KMS-11 (cell line): ENCODE data around the gene CXorf58.

Experiments
- H2AFZ ChIP-seq: fragments of 200-600 bp; sonication (generic); 2 replicates; pipeline ENCODE4 v1.6.1; 2016; ENCODE audit warnings: antibody characterized with exemption, mixed run types, low read depth
- H3K27ac ChIP-seq: fragments of 200-600 bp; sonication (generic); 2 replicates; pipeline ENCODE4 v1.6.1; 2016; ENCODE audit warnings: mild to moderate bottlenecking, mixed run types
- H3K27me3 ChIP-seq: fragments of 200-600 bp; sonication (generic); 2 replicates; pipeline ENCODE4 v1.6.1; 2017; ENCODE audit warnings: mild to moderate bottlenecking, low read depth, mixed run types, moderate library complexity; ENCODE audit not compliant: insufficient read depth
- H3K36me3 ChIP-seq: fragments of 200-600 bp; sonication (generic); 2 replicates; pipeline ENCODE4 v1.6.1; 2017; ENCODE audit warnings: mild to moderate bottlenecking, mixed run types; ENCODE audit not compliant: insufficient read depth
- H3K4me1 ChIP-seq: fragments of 200-600 bp; sonication (generic); 2 replicates; pipeline ENCODE4 v1.6.1; 2016; ENCODE audit warnings: mild to moderate bottlenecking, low read depth, mixed run types; ENCODE audit not compliant: poor library complexity, severe bottlenecking
- H3K4me2 ChIP-seq: fragments of 200-600 bp; sonication (generic); 2 replicates; pipeline ENCODE4 v1.7.0; 2016; ENCODE audit warnings: mild to moderate bottlenecking, mixed run types
- H3K4me3 ChIP-seq: fragments of 200-600 bp; sonication (generic); IDR thresholded peaks from 2 replicates; pipeline ENCODE4 v1.6.1; 2017; ENCODE audit warnings: low read depth, low read length, mixed read lengths; ENCODE audit not compliant: insufficient read depth
- H3K79me2 ChIP-seq: fragments of 200-600 bp; sonication (generic); 2 replicates; pipeline ENCODE4 v1.6.1; 2016; ENCODE audit warnings: low read depth, mixed run types; ENCODE audit not compliant: insufficient read depth
- H3K9ac ChIP-seq: fragments of 200-600 bp; sonication (generic); 2 replicates; pipeline ENCODE4 v1.6.1; 2016; ENCODE audit warnings: mild to moderate bottlenecking, mixed run types
- H4K20me1 ChIP-seq: fragments of 200-600 bp; sonication (generic); 2 replicates; pipeline ENCODE4 v1.6.1; 2016; ENCODE audit warnings: mild to moderate bottlenecking, mixed run types; ENCODE audit not compliant: insufficient read depth
- CTCF ChIP-seq: fragments of 200-600 bp; sonication (generic); conservative IDR thresholded peaks from 2 replicates; pipeline ENCODE4 v1.6.1; 2017; ENCODE audit warnings: low read depth, mild to moderate bottlenecking, antibody characterized with exemption, low read length, moderate library complexity, mixed read lengths

CXorf58 gene

GRCh38 chrX:23884427-23885024, 23.3 kb upstream of the CXorf58 start:
- Histone ChIP-seq H3K36me3 (no peaks in the 10 kb centered on the region), H3K4me1 (no peaks in the 10 kb centered on the region), H3K4me2 (no peak overlapping the region), H3K27ac (no peak overlapping the region), H3K27me3 (no peaks in the 10 kb centered on the region), H2AFZ (no peak overlapping the region), H4K20me1 (no peaks in the 10 kb centered on the region), H3K9ac (no peak overlapping the region), H3K4me3 (no peak overlapping the region), H3K79me2 (no peaks in the 10 kb centered on the region)
- no peak for TF ChIP-seq CTCF

GRCh38 chrX:23885803-23886202, 22.0 kb upstream of the CXorf58 start:
- no peaks in the 10 kb centered on the region for H3K36me3 ChIP-seq
- no peak overlapping the region for H3K4me3 ChIP-seq
- no peaks in the 10 kb centered on the region for H3K79me2 ChIP-seq
- H3K27me3 ChIP-seq, result no peaks in the 10 kb centered on the region
- no peaks in the 10 kb centered on the region for H3K4me1 ChIP-seq
- no peak for TF ChIP-seq CTCF
- H2AFZ ChIP-seq, result no peak overlapping the region
- H4K20me1 ChIP-seq, result no peaks in the 10 kb centered on the region
- H3K27ac ChIP-seq, result no peak overlapping the region
- H3K9ac ChIP-seq, result no peak overlapping the region
- no peak overlapping the region for H3K4me2 ChIP-seq

- no peak overlapping the region for H3K27ac ChIP-seq
- H3K79me2 ChIP-seq, result no peaks in the 10 kb centered on the region
- no peaks in the 10 kb centered on the region for H3K27me3 ChIP-seq
- H4K20me1 ChIP-seq, result no peaks in the 10 kb centered on the region
- H3K4me2 ChIP-seq, result no peak overlapping the region
- no peak overlapping the region for H3K9ac ChIP-seq
- TF ChIP-seq CTCF, result no peak
- no peak overlapping the region for H2AFZ ChIP-seq
- no peaks in the 10 kb centered on the region for H3K4me1 ChIP-seq
- no peaks in the 10 kb centered on the region for H3K36me3 ChIP-seq
- H3K4me3 ChIP-seq, result no peak overlapping the region
Measured at GRCh38 chrX:23887451-23887850, 20.4 kb upstream of the CXorf58 start.

GRCh38 chrX:23887918-23888317, 19.9 kb upstream of the CXorf58 start:
- Histone ChIP-seq H3K4me2 (no peak overlapping the region), H3K4me3 (no peak overlapping the region), H3K4me1 (no peaks in the 10 kb centered on the region), H3K9ac (no peak overlapping the region), H3K27ac (no peak overlapping the region), H3K79me2 (no peaks in the 10 kb centered on the region), H4K20me1 (no peaks in the 10 kb centered on the region), H3K36me3 (no peaks in the 10 kb centered on the region), H3K27me3 (no peaks in the 10 kb centered on the region), H2AFZ (no peak overlapping the region)
- no peak for TF ChIP-seq CTCF
